NCI-H2196 treated with DMSO at 0.1 percent for 48 hours (cell line): ENCODE measurements around the gene PPM1L.

Source experiments
- DNase-seq: peaks from one replicate; lab custom pipeline; 2025; ENCODE audit not compliant: unreplicated experiment; lab: John Stamatoyannopoulos, UW

Gene PPM1L

DNA sequence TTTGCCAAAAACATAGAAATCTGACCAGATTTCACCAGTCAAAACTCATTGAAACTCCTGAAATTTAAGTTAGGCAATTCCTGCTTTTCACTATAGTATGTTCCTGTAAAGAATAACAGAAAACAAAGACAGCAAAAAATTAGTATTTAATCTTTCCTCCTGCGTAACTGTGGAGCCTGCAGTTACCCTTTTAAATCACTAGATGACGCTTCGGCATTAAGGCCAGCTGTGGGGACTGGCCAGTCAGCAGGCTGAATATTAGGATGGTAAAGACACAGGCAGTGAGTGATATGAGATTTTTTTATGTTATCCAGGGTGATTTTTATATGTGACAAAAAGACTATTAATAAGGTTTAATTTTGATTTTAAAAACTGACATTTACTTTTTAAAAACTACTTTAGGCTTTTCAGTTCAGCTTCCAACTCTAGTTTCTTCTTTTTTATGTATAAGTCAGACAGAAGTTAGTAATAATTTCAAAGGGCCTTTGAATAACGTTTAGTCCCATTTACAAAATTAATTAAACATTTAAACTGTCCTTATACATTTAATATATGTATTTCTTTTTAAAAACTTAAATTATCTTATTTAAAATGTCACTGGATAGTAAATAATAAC lies 165.1 kb downstream of the PPM1L start:
- DNase-seq, result peak; percentile 48

DNA sequence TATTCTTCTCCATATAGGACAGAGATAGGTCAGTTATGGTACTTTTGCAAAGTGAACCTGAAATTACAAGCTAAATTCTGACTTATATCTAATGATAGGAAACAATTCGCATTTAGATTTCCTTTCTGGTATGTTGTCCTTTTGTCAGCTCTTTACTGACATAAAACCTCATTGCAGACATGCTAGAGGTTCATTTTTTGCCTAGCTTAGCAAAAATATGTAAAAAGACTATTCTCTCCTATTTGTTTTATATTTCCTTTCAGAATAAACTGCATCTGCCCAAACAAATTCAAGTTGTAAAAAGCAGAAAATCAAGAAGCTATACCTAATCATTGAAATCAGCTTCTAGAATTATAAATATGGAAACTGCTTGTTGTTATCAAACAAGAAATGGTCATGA lies 168.7 kb downstream of the PPM1L start:
- DNase-seq, result no peak

GRCh38 chr3:160927620-160928019 lies 171.6 kb downstream of the PPM1L start:
- DNase-seq, result no peak

- peak; percentile 48 for DNase-seq
These were observed 172.2 kb downstream of the PPM1L start for GRCh38 chr3:160928183-160928726.

- peak; percentile 43 for DNase-seq
These were observed 173.6 kb downstream of the PPM1L start for GRCh38 chr3:160929595-160929994.

- DNase-seq, result no peak
These were observed 175.4 kb downstream of the PPM1L start for GRCh38 chr3:160931474-160931873.

DNA sequence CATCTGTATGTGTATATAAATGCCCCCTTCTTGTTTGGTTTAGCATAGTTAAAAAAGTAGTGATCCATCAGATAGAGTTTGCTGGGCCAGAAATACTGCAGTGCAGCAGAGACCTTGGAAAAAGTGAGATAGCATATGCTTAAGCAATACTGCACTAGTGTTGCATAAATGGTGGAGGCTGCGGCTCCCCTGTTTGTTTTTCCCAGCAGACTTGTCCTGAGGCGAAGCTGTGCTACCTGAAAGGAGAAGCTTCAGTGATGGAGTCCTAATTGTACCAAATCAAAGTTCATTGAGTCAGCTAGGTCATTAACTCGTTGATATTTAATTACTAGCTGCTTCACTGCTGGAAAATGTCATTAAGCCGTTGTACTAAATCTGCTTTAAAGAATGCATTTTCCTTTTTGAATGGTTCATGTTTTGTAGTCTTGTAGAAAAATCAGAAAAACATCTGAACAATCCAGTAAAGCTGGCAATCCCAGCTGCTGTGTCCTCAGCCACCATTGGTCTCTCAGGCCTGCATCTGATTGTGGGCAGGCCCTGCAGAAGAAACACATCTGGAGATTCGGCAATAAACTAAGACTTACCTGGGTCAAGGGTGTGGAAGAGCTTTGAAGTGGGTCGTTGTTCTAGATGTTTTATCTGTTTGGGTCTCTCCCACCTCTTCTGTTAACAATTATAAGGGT lies 179.5 kb downstream of the PPM1L start:
- DNase-seq, result no peak

DNA sequence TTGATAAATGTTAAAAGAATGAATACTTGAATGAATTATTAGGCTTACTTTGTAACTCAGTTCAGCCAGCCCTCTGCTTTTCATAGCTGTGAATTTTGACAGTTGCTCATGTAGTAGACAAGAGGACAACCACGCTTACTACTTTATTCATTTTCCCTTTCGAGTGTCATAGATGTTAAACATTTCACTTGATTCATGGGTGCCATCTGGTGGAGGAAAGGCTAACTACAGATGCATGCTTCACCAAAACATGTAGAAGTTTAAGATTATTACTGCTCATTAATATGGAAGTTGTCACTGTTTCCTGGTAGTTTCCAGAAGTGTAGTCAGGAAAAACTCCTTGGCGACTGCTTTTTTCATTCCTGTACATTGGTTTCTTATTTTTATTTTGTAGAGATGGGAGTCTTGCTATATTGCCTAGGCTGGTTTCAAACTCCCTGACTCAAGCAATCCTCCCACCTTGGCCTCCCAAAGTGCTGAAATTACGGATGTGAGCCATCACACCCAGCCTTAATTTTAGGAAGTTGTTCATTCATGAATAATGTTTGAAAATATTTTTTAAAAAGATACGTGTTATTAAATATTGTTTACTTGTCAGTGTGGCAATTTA lies 186.0 kb downstream of the PPM1L start:
- no peak for DNase-seq

- no peak for DNase-seq
These were observed 188.0 kb downstream of the PPM1L start for GRCh38 chr3:160943996-160944395.

GRCh38 chr3:160945336-160945735 lies 189.3 kb downstream of the PPM1L start:
- no peak for DNase-seq

- no peak for DNase-seq
These were observed 192.2 kb downstream of the PPM1L start for GRCh38 chr3:160948273-160948672.

GRCh38 chr3:160949460-160949859 lies 193.4 kb downstream of the PPM1L start:
- no peak for DNase-seq

- no peak for DNase-seq
These were observed 194.5 kb downstream of the PPM1L start for GRCh38 chr3:160950542-160950941.

GRCh38 chr3:160950954-160951353 lies 194.9 kb downstream of the PPM1L start:
- DNase-seq, result no peak

- no peak for DNase-seq
These were observed 195.8 kb downstream of the PPM1L start for GRCh38 chr3:160951642-160952487.

GRCh38 chr3:160953686-160954085 lies 197.7 kb downstream of the PPM1L start:
- no peak for DNase-seq

DNA sequence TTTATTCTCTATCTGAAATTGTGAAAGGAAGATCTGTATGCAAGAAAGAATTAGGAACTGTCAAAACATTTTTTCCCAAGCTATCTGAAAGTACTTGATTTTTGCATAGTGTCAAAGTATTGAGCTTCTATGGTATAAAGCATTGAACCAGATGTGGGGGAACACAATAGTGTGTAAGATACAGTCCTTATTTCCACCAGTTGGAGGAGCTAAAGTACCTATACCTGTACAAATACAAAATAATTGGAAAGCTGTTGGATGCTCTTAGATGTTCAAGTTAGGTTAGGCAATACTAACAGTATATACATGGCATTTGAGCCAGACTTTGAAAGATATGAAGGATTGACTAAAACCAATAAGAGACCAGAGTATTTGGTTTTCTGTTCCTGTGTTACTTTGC lies 200.8 kb downstream of the PPM1L start:
- no peak for DNase-seq

GRCh38 chr3:160960568-160960967 lies 204.5 kb downstream of the PPM1L start:
- DNase-seq, result no peak

DNA sequence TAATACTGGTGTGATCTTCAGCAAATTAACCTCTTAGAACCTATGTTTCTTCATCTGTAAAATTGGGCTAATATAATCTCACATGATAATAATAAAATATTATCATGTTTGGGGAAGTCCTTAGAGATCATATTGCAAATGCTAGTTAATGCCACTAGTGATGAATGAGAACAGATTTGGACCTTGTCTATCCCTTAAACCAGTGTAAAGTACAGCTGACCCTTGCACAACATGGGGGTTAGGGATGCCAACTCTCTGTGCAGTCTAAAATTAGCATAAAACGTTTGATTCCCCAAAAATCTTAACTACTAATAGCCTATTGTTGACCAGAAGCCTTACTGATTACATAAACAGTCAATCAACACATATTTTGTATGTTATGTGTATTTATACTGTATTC lies 207.9 kb downstream of the PPM1L start:
- DNase-seq, result no peak

DNA sequence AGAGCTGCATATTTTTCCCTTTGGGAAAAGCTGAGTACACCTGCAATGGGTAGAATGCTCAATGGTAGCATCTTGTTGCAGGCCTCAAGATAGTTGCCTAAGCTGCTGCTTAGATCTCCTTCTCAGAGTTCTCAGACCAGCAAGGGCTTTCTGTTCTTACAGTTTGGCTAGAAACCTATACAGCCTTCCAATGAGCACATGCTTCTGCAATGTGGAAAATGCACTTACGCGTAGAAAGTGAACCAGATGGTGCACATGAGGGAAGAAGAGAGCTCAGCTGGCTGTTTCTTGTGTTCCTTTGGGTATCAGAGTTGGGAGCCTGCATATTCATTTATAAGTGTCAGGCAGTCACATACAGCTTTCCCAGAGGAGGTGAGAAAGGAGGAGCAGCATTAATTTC lies 212.7 kb downstream of the PPM1L start:
- no peak for DNase-seq

GRCh38 chr3:160973067-160973809 lies 217.2 kb downstream of the PPM1L start:
- peak; percentile 22 for DNase-seq
